Coronary artery (tissue), 2 donors: ENCODE measurements around the gene CA6.
"Not testable (repeated sequence)": the region's sequence is repeated elsewhere in the genome, so short reads cannot be mapped to it uniquely, and the experiment has no call there.

Experiments used
- DNase-seq: peaks from one replicate; pipeline ENCODE4 v3.0.0-alpha.2; 2017; ENCODE audit warnings: low spot score
- H3K27ac ChIP-seq, 2 donors: fragments of 200-600 bp; sonication (generic); one replicate each; pipeline ENCODE4 v1.5.1; 2016 to 2019
- H3K4me3 ChIP-seq: fragments of 200-600 bp; sonication (generic); 2 replicates; pipeline ENCODE4 v1.5.1; 2016; ENCODE audit warnings: mild to moderate bottlenecking, moderate library complexity
- TF ChIP-seq, protein P1 (sequence below): fragments of 200-600 bp; sonication (generic); IDR thresholded peaks from one replicate; pipeline ENCODE4 v1.5.1; 2019; ENCODE audit warnings: antibody characterized with exemption

The CA6 gene

DNA sequence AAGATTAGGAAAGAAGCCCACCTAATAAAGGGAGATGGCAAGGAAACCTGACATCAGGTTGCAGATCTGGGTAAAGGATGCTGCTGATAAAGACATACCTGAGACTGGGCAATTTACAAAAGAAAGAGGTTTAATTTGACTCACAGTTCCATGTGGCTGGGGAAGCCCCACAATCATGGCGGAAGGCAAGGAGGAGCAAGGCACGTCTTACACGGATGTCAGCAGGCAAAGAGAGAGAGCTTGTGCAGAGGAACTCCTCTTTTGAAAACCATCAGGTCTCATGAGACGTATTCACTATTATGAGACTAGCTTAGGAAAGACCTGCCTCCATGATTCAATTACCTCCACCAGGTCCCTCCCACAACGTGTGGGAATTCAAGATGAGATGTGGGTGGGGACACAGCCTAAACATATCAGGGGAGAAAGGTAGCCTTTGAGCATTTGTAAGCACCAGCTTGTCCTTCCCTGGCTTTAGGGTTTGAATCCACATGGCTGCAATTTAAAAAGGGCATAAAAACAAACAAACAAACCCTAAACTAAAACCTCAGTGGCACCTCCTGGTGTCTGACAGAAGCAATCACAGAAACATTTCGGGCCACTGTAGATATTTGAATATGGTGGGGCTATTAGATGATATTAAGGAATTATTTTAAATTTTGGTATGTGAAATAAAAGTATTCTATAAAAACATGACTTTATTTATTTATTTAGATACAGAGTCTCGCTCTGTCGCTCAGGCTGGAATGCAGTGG lies 47.4 kb downstream of the CA6 start:
- DNase-seq, result no peak
- no peak overlapping the region for H3K4me3 ChIP-seq
- H3K27ac ChIP-seq, result no peak overlapping the region
- TF ChIP-seq, protein P1, sequence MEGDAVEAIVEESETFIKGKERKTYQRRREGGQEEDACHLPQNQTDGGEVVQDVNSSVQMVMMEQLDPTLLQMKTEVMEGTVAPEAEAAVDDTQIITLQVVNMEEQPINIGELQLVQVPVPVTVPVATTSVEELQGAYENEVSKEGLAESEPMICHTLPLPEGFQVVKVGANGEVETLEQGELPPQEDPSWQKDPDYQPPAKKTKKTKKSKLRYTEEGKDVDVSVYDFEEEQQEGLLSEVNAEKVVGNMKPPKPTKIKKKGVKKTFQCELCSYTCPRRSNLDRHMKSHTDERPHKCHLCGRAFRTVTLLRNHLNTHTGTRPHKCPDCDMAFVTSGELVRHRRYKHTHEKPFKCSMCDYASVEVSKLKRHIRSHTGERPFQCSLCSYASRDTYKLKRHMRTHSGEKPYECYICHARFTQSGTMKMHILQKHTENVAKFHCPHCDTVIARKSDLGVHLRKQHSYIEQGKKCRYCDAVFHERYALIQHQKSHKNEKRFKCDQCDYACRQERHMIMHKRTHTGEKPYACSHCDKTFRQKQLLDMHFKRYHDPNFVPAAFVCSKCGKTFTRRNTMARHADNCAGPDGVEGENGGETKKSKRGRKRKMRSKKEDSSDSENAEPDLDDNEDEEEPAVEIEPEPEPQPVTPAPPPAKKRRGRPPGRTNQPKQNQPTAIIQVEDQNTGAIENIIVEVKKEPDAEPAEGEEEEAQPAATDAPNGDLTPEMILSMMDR, result no peak

DNA sequence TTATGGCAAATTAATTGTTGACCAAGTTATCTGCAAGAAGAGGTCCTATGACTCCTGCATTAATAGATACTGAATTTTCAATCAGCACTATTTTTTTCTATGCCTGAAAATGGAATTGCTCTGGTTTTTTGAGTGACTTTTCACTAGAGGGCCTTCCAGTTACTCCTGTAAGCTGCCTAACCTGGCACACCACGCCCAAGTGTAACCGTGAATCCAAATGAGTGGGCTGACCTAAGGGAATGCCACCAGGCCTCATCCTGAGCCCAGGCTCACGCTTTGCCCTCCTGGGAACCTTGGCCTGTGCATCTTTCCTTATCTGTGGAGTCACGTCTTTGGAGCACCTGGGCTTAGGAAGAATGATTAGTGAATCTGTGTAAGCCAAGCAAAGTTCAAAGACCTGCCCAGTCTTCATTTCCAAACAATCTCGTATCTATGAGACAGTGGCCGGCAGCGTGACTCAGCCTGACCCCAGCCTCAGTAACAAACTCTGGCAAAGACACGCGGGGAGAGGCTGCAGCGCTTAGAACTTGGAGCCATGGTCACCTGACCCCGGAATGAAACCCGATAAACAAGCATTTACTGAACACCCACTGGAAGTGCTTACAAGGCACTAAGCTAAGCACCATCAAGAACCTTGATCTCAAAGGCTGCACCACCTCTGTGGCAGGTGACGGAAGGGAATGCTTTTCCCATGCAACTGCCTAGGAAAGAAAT lies 48.5 kb downstream of the CA6 start:
- not testable (repeated sequence) for H3K27ac ChIP-seq, DNase-seq, H3K4me3 ChIP-seq

DNA sequence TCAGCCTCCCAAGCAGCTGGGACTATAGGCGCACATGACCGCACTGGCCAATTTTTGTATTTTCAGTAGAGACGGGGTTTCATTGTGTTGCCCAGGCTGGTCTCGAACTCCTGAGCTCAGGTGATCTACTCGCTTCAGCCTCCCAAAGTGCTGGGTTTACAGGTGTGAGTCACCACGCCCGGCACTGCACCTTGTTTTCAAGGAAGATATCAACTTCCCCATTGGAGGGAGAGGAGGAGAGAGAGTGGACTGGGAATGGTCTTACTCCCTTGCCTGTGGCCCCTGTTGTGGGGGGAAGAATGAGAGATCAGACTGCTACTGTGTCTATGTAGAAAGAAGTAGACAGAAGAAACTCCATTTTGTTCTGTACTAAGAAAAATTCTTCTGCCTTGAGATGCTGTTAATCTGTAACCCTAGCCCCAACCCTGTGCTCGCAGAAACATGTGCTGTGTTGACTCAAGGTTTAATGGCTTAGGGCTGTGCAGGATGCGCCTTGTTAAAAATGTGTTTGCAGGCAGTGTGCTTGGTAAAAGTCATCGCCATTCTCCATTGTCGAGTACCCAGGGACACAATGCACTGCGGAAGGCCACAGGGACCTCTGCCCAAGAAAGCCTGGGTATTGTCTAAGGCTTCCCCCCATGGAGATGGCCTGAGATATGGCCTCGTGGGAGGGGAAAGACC lies 56.0 kb downstream of the CA6 start:
- H3K27ac ChIP-seq, H3K4me3 ChIP-seq, DNase-seq: not testable (repeated sequence)

DNA sequence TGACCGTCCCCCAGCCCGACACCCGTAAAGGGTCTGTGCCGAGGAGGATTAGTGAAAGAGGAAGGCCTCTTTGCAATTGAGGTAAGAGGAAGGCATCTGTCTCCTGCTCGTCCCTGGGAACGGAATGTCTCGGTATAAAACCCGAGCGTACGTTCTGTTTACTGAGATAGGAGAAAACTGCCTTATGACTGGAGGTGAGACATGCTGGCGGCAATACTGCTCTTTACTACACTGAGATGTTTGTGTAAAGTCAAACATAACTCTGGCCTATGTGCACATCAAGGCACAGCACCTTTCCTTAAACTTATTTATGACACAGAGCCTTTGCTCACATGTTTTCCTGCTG lies 56.5 kb downstream of the CA6 start:
- H3K4me3 ChIP-seq, H3K27ac ChIP-seq, DNase-seq: not testable (repeated sequence)

DNA sequence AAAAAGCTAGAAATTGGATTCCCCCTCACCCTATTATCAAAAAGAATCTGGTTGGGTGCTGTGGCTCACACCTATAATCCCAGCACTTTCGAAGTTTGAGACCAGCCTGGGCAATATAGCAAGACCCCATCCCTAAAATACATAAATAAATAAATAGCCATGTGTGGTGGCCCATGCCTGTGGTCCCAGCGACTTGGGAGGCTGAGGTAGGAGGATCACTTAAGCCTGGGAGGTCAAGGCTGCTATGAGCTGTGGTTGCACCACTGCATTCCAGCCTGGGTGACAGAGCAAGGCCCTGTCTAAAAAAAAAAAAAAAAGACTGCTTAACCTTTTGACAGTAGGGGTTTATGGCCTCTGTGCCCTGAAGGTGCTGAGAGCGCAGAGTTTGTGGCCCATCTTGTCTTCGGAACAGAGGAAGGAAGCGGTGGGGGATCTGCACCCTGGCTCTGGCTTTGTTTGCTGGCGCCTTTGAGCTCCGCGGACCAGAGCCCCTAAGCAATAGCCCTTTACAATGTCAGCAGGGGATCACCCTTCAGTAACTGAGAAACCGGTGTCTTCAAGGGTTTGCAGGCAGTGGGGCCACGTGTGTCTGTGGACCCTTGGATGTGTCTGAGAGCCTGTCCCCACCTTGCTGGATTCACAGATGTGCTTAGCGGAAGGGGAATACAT lies 58.5 kb downstream of the CA6 start:
- Histone ChIP-seq H3K4me3 (no peak overlapping the region), H3K27ac (no peak overlapping the region)
- TF ChIP-seq, protein P1, result no peak
- DNase-seq, result no peak

DNA sequence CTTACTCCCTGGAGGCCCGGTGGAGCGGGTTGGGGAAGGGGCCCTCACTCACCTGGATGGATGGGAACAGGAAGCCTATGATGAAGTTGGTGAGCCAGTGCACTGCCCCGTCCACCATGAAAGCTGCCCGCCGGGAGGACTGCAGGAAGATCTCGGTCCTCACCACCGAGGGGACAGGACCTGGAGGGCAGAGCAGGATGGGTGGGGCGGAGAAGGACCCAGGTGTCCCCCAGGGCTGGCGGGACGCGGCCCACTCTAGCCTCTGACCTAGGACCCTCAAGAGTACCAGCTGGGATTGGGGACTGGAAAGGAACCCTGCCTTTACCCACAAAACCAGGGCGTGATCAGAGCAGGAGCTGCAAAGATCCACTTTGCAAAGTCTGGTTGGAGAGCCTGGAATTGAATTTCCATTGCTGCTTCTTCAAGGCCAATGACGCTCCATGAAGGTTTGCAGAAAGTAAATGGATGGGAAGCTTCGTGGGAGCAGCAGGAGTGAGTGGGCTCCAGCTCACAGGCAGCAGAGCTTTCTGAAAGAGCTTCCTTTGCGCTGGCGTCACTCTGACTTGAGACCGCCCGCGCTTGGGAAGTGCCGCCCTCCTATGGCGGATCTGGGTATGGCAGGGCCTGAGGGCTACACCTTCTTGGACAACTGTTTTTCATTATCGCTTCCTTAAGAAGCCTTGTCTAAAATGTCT lies 59.2 kb downstream of the CA6 start:
- Histone ChIP-seq H3K27ac (no peak overlapping the region), H3K4me3 (no peak overlapping the region)
- TF ChIP-seq, protein P1, result peak; percentile 93
- no peak for DNase-seq

DNA sequence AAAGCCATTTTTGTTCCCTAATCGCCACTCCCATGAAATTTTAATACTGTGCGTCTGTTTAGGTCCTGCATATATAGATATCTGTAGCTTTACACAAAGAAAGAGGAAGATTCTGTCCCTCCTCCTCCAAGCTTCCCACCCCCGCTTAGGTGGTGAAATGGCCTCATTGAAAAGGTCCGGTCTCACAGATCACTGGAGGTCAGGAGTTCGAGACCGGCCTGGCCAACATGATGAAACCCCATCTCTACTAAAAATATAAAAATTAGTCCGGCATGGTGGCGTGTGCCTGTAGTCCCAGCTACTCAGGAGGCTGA lies 59.7 kb downstream of the CA6 start:
- Histone ChIP-seq H3K27ac (no peak overlapping the region), H3K4me3 (no peak overlapping the region)
- TF ChIP-seq, protein P1, result no peak
- DNase-seq, result no peak

DNA sequence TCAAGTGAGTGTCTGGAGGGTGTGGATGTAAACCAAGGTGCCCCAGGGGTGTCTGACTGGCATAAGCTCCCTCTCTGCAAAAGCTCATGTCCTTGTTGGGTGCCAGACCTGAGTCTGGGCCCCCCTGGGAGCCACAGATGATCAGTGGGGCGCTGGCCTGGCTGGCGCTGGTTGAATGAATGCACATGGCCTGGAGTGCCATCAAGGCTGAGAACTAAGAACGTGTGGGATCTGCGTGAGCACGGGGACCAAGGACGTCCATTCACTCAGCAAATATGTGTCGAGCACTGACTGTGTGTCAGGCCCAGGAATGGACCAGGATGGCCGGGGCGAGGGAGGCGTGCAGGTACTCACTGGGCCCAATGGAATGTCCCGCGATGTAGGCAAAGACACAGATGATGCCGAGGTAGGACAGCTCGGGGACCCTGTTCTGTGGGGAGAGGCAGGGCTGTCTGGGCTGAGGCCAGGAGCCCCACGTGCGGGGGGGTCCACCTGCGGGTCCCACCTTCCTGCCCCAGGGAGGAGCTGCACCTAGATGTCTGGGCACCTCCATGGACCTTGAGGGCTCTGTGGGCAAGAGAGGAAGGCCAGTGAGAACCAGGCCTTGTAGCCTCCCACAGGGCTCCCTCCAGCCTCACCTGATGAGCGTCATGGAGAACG lies 61.4 kb downstream of the CA6 start:
- no peak overlapping the region for H3K4me3 ChIP-seq
- DNase-seq, result no peak
- no peak overlapping the region for H3K27ac ChIP-seq
- TF ChIP-seq, protein P1, result no peak
